GM12864 (cell line): Measurements from ENCODE around the gene NET1.

Source experiments
- DNase-seq: peaks from one replicate; pipeline ENCODE4 v3.0.0-alpha.2; 2011; ENCODE audit warnings: low read depth
- H3K4me3 ChIP-seq: 2 replicates; pipeline ENCODE4 v1.5.1; 2011; ENCODE audit warnings: mild to moderate bottlenecking, low read depth, low read length, control low read depth
- CTCF ChIP-seq: IDR thresholded peaks from 2 replicates; pipeline ENCODE4 v1.5.1; 2011; ENCODE audit warnings: low read depth, mild to moderate bottlenecking, moderate library complexity, low read length, control low read depth, inconsistent platforms; ENCODE audit errors: missing control alignments

NET1 gene

GRCh38 chr10:5413012-5413938 lies 918 bp downstream of the NET1 start:
- DNase-seq = no peak
- TF ChIP-seq CTCF = no peak
- peak overlapping the region; percentile 87 for H3K4me3 ChIP-seq

- DNase-seq = no peak
- no peak overlapping the region for H3K4me3 ChIP-seq
- TF ChIP-seq CTCF = no peak
These were observed 4.6 kb downstream of the NET1 start for GRCh38 chr10:5416981-5417380.

- H3K4me3 ChIP-seq = no peak overlapping the region
- DNase-seq = no peak
- no peak for TF ChIP-seq CTCF
These were observed 6.2 kb downstream of the NET1 start for GRCh38 chr10:5418584-5418983.

GRCh38 chr10:5419466-5420094 lies 7.2 kb downstream of the NET1 start:
- TF ChIP-seq CTCF = no peak
- no peak overlapping the region for H3K4me3 ChIP-seq
- no peak for DNase-seq

GRCh38 chr10:5423771-5424170 lies 11.4 kb downstream of the NET1 start:
- no peak for TF ChIP-seq CTCF
- H3K4me3 ChIP-seq = no peak overlapping the region
- no peak for DNase-seq

GRCh38 chr10:5424751-5425150 lies 12.4 kb downstream of the NET1 start:
- no peak for TF ChIP-seq CTCF
- DNase-seq = no peak
- no peak overlapping the region for H3K4me3 ChIP-seq
